ENCODE results near the gene RBM28. TPM values are rescaled to one million over a fixed set of nuclear protein-coding genes. Genes with fewer than 3 reads are reported as not detected.

Gene RBM28
- total and polyA plus RNA-seq, 2 donors from 2014 or later = 11.5 to 35.2 TPM

DNA sequence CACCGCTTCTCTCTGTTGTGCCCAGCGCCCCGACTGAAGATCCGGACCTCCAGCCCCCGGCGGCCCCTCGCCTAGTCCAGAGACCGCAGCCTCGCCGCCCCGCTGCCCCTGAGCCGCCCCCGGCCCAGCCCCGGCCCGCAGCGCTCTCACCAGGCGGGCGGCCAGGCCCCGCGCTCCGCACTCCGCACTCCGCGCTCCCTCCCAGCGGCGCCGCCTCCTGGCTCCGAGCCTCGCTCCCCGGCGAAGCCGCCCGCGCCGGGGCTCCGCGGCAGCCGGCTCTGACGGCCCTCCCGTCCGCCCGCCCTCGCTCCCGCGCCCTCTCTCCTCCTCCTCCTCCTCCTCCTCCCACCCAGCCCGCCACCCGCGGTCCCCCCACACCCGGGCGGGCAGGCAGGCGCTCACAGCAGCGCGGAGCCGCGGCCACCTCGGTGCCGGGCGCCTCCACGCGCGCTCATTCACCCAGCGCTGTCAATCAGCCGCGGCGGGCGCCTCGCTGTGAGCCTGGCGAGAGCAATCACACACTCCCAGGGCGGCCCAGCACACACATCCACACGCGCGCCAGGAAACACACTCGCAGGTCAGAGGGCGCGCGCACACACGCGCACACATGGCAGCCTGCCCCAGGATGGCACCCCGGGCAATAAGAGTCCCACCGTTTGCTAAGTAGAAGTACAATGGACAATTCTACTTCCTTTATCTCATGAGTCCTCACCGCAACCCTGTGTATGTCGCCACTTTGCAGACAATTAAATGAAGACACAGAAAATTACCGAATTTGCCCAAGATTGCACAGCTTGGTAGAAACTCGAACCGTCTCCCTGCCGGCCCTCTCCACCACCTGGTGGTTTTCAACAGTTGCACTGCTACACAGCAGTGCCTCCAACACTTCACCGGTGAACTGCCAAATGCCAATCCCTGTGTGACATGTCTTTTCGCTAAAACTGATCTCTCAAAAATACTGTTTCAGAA, 18.0 kb upstream of the RBM28 start, which contains the start of gene PRRT4:
PRRT4 (minus strand) TSS at position 280 of the 969 bp plus-strand sequence.
- intact Hi-C loops (cut with DNase I) = no loop called here
- Histone ChIP-seq H3K9me3 (ENCODE audit: control insufficient read depth in 2 of 3, insufficient read depth in 1 of 3, low read length in 3 of 3) (no peaks in the 10 kb centered on the region), H3K4me1 (ENCODE audit: control insufficient read depth in 2 of 3, insufficient read depth in 2 of 3, low read depth in 1 of 3, low read length in 3 of 3) (peaks cover 0 to 6% (median 0%) of the 10 kb centered on the region in 3 donors), H3K9ac (ENCODE audit: low read length in 3 of 3) (no peak within 1 kb of the TSS), H3K27ac (ENCODE audit: low read depth in 2 of 2, low read length in 2 of 2) (no peak within 1 kb of the TSS), H3K36me3 (ENCODE audit: control insufficient read depth in 2 of 3, insufficient read depth in 3 of 3, low read length in 3 of 3) (no peaks in the 10 kb centered on the region), H3K4me3 (ENCODE audit: low read length in 3 of 3) (peak within 1 kb of the TSS; percentile 31 to 43 (median 42)), H3K27me3 (ENCODE audit: control insufficient read depth, insufficient read depth, low read length) (peaks cover 15% of the 10 kb centered on the region)
- TF ChIP-seq, protein P1, sequence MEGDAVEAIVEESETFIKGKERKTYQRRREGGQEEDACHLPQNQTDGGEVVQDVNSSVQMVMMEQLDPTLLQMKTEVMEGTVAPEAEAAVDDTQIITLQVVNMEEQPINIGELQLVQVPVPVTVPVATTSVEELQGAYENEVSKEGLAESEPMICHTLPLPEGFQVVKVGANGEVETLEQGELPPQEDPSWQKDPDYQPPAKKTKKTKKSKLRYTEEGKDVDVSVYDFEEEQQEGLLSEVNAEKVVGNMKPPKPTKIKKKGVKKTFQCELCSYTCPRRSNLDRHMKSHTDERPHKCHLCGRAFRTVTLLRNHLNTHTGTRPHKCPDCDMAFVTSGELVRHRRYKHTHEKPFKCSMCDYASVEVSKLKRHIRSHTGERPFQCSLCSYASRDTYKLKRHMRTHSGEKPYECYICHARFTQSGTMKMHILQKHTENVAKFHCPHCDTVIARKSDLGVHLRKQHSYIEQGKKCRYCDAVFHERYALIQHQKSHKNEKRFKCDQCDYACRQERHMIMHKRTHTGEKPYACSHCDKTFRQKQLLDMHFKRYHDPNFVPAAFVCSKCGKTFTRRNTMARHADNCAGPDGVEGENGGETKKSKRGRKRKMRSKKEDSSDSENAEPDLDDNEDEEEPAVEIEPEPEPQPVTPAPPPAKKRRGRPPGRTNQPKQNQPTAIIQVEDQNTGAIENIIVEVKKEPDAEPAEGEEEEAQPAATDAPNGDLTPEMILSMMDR (IDR thresholded peaks at IDR 0.05; ENCODE audit: borderline replicate concordance, extremely low read depth, insufficient read depth) = no peak
- peak in 4 of 5 donors; percentile 47 to 68 (median 58) for DNase-seq
- FAIRE-seq = no peak

DNA sequence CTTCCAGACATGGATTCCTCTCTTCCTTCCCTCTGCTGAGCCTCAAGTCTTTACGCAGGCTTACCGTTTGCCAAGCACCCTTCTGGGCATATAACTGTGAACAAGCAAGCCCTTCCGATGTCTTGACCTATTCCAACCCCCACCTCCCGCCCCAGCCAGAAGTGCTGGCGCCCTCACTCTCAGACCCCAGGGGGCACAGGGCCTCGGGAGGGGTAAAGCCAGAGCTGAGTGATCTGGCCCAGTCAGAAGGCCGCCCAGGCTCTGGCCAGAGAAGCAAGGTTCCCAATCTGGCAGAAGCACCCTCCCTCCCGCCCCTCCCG, 16.6 kb upstream of the RBM28 start:
- FAIRE-seq = no peak
- Histone ChIP-seq H3K27ac (ENCODE audit: low read depth in 2 of 2, low read length in 2 of 2) (no peak overlapping the region), H3K4me3 (ENCODE audit: low read length in 3 of 3) (no peak overlapping the region), H3K4me1 (ENCODE audit: control insufficient read depth in 2 of 3, insufficient read depth in 2 of 3, low read depth in 1 of 3, low read length in 3 of 3) (peaks cover 0 to 6% (median 0%) of the 10 kb centered on the region in 3 donors), H3K9ac (ENCODE audit: low read length in 3 of 3) (no peak overlapping the region), H3K27me3 (ENCODE audit: control insufficient read depth, insufficient read depth, low read length) (peaks cover 12% of the 10 kb centered on the region), H3K36me3 (ENCODE audit: control insufficient read depth in 2 of 3, insufficient read depth in 3 of 3, low read length in 3 of 3) (no peaks in the 10 kb centered on the region), H3K9me3 (ENCODE audit: control insufficient read depth in 2 of 3, insufficient read depth in 1 of 3, low read length in 3 of 3) (no peaks in the 10 kb centered on the region)
- DNase-seq = no peak
- TF ChIP-seq, protein P1 (IDR thresholded peaks at IDR 0.05; ENCODE audit: borderline replicate concordance, extremely low read depth, insufficient read depth) = no peak
- intact Hi-C loops (cut with DNase I) = no loop called here

DNA sequence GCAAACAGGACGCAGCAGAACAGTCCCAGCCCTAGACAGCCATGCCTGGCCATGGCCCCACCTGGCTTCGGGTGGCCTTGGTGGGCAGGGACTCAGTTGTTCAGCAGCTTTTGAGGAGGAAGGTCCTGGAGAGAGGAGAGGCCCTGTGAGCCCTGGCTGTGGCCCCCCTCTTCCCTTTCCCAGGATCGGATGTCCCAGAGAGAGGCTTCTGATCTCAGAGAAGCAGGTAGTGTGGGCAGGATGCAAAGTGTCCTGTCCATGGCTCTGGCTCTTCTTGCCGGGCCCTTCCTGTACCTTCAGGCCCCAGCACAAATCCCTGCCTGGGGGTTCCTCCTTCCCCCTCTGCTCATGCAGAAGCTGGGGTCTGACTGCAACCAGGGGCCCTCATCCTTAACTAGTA, 16.2 kb upstream of the RBM28 start:
- peaks cover 0 to 6% (median 0%) of the 10 kb centered on the region in 3 donors for H3K4me1 ChIP-seq (ENCODE audit: control insufficient read depth in 2 of 3, insufficient read depth in 2 of 3, low read depth in 1 of 3, low read length in 3 of 3)
- no peaks in the 10 kb centered on the region for H3K36me3 ChIP-seq (ENCODE audit: control insufficient read depth in 2 of 3, insufficient read depth in 3 of 3, low read length in 3 of 3)
- H3K9me3 ChIP-seq (ENCODE audit: control insufficient read depth in 2 of 3, insufficient read depth in 1 of 3, low read length in 3 of 3) = no peaks in the 10 kb centered on the region
- TF ChIP-seq, protein P1 (IDR thresholded peaks at IDR 0.05; ENCODE audit: borderline replicate concordance, extremely low read depth, insufficient read depth) = no peak
- intact Hi-C loops (cut with DNase I) = no loop called here
- DNase-seq (no peak), FAIRE-seq (no peak)
- H3K27ac ChIP-seq (ENCODE audit: low read depth in 2 of 2, low read length in 2 of 2) = no peak overlapping the region
- H3K4me3 ChIP-seq (ENCODE audit: low read length in 3 of 3) = no peak overlapping the region
- peaks cover 12% of the 10 kb centered on the region for H3K27me3 ChIP-seq (ENCODE audit: control insufficient read depth, insufficient read depth, low read length)
- no peak overlapping the region for H3K9ac ChIP-seq (ENCODE audit: low read length in 3 of 3)

Data from kidney (tissue), 14 donors.